Midbrain (tissue), 1 donor: ENCODE data around the gene XXYLT1.

Experiments
- DNase-seq: peaks from one replicate; lab custom pipeline; 2025; lab: John Stamatoyannopoulos, UW

The XXYLT1 gene

DNA sequence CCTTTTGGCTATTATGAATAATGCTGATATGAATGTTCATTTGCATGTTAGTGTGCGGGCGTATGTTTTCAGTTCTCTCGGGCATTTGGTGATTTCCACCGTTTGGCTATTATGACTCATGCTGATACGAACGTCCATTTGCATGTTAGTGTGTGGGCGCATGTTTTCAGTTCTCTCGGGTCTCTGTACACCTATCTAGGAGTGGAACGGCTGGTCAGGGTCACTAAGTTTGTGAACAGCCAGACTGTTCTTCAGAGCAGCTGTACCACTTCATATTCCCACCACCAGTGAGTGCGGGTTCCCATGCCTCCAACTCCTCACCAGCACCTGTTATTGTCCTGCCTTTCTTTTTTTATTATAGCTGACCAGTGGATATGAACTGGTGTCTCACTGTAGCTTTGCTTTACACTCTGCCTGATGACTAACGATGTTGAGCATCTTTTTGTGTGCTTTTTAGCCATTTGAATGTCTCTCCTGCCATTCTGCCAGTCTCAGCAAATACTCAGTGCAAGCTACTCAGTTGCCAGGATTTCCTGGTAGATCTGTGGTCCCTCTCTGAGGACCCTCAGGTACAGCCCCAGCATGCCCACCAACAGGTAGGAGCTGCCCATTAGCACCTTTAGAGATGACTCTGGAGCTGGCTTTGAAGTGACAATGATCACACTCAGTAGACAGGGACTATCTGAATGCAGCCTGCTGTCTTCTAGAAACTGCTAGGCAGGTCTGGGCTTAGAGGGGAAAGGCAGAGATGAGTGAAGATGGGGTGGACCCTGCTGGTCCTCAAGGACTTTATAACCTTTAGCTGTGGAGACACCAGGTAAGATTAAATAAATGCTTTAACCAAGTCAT is 141.1 kb downstream of the XXYLT1 start:
- no peak for DNase-seq

DNA sequence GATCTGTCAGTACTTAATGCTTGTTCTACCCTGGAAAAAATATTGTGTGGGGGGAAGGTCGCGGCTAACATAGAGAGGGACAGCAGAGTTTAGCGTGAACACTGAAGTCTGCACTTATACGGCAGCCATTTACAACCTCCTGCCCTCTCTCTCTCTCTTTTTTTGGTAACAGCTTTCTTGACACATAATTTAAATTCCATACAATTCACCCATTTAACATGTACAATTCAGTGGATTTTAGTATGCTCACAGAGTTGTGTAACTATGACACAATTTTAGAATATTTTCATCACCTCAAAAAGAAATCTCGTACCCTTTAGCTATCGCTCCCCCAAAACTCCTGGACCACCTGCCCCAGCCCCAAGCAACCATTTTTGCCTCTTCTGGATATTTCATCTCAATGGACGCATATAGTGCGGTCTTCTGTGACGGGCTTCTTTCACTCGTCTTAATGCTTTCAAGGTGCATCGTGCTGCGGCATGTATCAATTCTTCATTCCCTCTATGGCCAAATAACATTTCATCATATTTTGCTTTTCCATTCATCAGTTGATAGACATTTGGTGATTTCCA is 141.8 kb downstream of the XXYLT1 start:
- no peak for DNase-seq

DNA sequence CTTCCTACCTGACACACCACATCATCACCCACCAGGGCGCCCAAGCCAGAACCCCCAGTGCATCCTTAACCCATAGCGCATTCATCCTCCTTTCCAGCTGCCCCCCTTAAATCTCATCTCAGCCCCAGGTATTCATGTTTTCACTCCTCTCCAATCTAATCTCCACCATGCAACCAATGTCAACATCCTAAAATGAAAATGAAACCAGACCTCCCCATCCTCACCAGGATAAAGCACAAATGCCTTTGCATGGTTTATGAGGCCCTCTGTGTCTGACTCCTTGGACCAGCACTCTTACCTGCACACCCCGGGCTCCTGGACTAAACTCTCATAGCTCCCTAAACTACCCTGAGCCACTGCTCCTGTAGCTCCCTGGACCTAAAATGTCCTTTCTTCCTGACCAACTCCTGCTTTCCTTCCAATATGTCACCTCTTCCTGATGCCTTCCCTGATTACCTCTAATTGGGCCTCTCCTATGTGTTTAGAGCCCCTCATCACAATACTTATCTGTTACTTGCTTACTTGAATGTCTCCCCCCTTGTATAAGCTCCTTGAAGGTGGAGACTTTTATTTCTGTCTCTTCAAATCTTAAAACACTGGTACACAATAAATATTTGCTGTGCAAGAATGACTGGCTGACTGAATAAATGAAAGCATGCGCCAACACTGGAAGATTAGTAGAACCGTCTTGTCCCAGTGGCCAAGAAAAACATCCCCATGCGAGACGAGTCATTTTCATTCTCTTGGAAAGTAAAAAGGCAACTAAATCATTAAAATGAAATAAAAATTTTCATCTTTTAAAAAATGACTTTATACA is 142.5 kb downstream of the XXYLT1 start:
- DNase-seq = no peak

DNA sequence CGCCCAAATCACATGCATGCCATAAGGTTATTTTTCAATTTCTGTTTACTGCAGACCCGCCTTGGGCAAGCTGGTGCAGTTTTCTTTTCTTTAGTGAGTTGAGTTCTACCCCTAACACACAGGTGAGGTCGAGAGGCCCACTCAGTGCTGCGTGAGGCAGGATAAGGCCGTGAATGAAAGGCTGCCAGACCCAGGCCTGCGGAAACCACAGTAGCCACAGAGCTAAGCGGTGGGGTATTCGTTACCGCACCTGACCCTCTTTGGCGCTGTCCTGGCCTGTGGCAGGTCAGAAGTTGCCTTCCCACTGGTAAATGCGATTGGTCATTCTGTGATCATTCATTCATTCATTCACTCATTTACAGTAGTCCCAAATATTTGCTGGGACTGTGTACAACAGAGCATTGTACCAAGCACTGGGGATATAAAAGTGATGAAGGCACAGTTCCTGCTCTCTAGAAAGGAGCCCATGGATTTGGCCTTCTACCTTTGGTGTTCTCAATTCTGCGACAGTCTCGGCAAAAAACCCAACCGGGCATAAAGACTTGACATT is 144.8 kb downstream of the XXYLT1 start:
- DNase-seq = no peak

DNA sequence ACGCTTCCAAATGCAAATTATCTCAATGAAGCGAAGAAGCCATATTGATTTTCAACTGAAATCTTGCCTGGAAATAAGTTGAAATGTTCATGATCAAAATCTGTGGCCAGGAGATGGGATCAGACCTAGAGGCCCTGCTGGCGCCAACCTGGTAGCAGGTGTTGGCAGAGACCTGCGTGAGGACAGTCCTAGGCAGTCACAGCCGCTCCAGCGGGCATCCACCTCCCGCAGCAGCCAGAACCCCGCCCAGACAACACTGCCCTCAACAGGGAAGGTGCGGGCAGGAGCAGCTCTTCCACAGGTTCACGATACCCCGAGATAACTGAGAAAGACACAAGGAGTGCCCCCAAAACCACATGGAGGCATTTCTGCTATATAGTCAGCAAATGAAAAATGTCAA is 145.3 kb downstream of the XXYLT1 start:
- DNase-seq = no peak

DNA sequence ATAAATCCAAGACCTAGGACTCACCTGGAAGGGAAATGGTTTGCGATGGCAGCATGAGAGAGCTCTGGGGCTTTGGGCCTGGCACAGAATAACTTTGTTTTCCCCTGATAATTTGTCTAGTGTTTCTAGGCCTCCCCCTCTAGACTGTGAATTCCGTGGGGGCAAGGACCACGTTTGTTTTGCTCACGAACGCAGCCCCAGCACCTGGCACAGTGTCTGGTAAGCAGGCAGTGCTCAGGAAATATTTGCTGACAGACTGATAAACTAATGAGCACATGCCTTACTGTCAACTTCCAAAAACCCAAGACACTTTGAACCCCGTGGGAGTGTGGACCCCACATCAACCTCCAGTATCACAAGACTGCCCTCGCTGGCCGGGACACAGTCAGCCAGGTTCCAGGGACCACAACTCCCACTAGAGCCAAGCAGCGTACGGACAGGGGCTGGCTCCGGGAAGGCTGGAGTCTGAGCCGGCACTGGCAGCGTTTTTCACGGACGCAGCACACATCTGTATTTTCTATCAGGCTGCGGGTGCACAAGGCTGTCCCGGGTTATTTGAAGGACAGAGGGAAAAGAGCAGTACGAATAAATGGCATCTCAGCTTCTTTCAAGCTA is 146.5 kb downstream of the XXYLT1 start:
- DNase-seq = no peak

DNA sequence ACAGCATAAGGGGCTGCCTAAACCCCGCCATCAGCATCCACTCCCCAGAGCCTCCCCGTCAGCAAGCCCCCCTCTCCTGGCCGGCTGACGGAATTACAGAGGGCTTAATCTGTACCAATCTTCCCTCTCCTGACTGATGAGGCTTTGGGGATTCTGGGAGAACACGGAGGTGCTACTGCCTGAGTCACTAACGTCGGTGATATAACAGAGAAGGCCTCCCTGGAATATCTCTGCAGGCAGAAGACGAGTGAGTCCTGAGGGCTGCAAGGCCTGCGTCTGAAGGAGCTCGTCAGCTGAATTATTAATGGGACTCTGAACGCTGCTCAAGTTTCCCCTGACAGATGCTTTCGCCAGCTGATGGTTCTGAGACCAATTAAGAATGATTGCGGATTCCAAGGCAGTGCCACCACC is 147.7 kb downstream of the XXYLT1 start:
- no peak for DNase-seq

DNA sequence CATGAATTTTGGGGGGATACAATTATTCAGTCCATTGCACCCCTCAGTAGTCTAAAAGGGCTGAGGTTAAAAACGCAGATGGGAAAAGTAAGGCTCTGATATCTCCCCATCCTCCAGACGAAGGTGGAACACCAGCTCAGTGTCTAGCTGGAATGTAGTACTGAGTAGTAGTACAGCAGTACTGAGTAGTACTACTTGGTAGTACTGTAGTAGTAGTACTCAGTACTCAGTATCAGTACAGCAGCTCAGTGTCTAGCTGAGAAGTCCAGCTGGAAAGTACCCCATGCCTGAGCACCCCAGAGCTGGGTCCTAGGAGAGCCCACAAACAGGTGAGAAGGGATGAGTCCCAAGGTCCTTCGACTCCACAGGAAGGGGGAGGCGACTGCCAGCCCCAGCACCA is 148.7 kb downstream of the XXYLT1 start:
- no peak for DNase-seq

DNA sequence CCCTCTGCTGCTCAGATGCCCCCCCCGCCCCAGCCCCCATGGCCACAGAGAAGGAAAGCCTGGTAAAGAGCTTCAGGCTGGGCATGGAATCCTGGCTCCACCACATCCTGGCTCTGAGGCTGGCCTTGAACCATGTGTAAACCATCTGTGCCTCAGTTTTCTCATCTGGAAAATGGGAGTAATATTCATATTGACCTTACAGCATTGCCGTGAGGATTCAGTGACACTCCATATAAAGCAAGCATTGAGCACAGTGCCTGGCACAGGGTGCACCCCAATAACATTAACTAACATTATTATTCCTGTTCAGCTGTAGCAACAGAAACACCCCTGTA is 150.7 kb downstream of the XXYLT1 start:
- no peak for DNase-seq

DNA sequence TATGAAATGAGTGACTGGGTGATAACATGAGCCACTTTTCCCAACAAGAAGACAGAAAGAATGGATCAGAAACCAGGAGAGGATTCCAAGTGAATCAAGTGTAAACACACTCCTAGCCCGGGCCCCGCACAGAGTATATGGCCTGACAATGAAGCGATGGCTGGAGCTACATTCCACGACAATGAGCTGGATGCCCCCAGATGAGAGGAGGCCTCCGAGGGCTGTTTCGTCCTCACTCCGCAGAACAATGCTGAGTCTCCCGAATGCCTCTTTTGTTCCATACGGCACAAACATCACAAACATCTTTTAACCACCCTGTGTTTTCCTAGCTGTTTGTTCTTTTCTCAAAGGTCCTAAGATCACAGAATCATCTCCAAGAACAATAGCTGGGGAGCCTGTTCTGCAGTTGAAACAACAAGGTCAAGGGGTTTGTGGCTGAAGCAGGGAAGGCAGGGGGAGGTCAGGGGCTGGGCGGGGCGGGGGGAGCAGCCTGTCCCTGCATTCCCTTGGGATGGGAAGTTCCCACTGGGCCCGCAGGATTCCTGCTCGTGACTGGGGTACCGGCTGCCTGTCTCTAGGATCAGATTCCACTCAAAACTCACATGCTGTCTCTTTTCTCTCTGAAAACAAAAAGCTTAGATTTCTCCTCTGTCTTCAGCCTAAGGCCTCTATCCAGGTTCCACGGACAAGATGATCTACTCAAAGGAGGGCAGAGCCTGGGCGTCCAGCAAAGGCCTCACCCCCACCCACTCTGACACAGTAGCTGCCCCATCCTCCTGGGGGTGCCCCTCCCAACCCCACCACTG is 151.3 kb downstream of the XXYLT1 start:
- no peak for DNase-seq

DNA sequence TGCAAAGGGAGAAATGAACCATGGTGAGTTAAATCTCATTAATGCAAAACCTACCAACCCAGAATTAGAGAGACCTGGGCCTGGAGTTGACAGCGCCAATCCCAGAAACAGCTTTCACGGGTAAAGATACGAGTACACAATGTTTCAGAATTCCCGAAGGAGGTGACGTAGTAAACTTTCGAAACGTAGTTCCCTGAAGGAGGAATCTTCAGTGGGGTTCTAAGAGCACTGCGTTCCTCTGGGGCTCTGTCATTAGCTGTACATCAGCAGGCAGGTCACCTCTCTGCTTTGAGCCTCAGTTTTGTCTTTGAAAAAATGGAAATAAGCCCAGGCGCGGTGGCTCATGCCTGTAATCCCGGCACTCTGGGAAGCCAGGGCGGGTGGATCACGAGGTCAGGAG is 152.3 kb downstream of the XXYLT1 start:
- DNase-seq = no peak

DNA sequence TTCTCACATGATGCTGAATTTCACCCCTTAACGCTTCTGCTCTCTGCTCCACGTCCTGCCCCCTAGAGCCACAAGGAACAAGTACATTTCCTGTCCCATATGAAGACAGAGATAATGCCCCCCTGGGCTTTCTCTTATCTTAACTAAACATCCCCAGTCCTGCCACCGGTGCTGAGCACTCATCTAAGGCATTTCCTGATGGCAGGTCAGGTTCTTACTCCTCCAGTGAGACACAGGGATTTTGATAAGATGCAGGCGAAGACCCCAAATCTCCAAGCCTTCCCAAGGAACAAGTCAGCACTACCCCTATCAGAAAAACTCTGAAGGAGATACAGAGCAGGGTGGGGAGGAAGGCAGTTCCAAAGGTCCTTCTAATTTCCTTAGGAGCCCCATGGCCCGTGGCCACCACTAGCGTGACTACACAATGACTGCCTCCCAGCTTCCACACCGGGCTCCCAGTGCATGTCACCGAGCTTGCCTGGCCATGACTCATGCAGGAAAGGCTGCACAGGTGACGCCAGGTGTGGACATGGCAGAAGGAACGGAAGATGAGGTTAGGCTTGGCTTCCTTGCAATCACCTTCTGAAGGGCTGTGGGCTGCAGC is 152.9 kb downstream of the XXYLT1 start:
- no peak for DNase-seq

DNA sequence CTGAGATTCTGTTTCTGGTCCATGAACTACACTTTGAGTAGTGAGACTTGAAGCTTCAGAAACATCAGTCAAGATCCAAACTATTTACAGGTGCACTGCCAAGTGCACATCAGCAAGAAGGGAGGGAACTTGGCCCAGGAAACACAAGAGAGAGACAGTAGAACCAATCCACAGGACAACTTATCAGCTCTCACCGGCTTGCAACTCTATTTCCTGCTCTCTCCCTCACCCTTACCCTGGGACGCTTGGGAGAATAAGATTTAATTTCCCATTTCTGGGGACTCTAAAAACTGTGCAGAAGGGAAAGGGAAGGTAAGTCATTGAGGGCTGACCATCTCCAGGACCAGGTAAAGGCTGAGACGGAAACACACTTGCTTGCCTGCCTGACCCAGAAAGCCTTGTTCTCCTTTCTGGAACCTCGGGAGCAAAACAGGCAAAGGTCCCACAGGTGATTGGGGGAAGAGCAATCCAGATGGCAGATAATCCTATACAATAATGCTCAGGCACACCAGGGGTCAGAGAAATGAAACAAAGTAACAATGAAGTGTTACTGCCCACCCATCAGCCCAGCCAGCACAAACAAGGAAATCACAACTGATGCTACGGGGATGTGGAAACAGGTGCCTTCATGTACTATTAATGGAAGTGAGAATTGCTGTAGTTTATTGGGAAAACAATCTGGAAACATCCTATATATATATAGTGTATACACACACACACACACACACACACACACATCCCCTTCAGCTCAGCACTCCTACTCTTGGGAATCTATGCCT is 154.4 kb downstream of the XXYLT1 start:
- DNase-seq = no peak

DNA sequence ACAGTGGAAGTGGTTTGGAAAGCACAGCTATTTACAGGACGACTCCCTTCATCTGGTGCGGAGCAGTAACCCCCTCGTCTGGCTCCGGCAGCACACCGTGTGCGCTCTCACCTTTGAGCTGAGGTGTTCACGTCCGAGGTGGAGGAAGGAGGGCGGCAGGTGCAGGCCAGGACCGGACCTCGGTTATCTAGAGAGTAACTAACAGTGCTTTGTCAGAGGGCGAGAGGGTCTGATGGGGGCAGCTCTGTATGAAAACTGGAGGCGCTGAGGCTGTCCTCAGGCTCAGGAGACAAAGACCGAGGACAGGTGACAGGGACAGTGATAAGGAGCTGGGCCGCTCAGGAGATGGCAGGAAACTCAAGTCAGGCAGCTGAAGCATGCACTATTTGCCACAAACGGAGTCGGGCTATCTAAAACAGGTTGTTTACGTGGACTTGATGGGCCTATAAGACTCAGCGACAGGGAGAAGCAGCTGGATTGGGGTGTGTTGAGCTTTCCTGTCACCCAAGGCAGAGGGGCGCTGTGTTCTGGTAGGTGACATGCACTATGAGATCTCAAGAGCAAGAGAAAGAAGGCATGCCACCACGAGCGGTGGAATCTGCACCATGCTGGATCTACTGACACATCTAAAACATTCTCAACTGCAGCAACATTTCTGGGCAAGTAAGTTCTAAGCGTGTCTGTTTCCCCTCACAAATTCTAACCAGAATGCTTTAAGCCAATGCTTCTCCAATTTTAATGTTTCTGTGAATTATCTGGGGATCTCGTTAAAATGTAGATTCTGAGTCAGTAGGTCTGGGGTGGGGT is 155.2 kb downstream of the XXYLT1 start:
- DNase-seq = no peak

DNA sequence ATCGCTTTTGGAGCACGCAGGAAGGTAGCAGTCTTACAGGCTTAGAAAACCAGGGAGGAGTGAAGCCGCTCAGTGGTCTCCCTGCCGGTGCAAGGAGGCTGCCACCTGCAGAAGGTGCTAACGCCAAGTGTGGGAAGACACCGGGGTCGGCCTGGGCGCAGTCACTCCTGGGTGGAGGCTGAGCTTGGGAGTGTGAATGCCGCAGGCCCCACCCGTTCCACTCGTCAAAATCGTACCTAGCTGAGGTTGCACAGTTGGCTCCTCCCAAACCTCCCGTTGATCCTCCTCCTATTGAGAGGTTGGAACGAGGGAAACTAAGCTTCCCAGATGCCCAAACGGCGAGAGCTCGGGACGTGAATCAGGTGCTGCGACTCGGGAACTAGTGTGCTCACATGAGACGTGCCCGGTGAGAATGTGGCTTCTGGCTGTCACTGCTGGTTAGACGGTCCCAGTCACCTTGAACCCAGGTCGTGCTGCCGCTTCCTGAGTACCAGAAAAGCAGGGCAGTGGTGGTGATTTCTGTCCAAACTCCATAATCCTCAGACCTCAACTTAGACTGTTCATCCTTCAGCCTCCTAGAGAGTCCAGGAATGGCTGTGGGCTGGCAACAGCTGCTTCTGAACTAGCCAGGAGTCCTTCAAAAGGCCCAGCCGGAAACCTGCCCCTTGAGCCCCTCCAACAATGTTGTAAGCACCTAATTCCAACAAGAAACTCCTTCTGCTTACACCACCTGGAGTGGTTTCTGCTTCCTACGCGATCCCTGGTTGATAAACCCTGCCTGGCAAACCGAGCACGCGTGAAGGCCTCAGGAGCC is 156.0 kb downstream of the XXYLT1 start:
- no peak for DNase-seq

DNA sequence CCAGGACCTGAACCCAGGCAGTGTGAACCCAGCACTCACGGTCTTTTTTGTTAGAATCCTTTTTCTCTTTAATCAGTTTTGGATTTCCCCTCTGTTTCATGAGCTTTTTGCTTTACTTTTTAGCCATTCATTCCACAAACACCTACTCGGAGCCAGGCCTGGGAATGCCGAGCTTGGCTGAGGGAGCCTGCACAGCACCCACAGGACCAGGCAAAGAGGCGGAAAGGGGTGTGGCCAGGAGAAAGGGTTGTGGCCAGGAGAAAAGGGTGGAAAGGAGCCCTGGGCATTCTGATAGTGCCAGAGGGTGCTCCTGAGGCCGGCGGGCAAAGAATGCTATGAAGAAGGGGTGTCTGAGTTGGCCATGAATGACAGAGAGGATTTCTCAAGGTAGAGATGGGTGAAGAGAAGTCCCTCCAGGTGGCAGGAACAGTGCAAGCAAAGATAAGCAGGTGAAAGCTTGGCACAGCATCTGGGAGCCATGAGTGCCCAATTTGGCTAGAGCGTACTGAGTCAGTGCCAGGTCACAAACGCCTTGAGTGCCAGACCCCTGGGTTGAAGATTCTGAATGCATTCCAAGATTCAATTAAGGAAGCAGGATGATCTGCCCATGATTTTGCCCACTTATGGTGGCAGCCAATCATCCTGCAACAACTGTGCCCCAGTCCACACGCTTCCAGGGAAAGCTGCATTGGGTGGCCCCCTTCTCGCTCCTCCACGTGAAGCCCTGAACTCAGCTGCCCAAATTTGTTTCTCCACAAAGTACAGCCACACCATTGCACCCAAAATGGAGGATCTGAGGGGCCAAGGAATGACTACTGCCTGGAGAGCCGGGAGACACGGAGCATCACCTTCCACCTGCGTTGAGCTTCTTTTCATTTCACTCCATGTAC is 157.2 kb downstream of the XXYLT1 start:
- no peak for DNase-seq

DNA sequence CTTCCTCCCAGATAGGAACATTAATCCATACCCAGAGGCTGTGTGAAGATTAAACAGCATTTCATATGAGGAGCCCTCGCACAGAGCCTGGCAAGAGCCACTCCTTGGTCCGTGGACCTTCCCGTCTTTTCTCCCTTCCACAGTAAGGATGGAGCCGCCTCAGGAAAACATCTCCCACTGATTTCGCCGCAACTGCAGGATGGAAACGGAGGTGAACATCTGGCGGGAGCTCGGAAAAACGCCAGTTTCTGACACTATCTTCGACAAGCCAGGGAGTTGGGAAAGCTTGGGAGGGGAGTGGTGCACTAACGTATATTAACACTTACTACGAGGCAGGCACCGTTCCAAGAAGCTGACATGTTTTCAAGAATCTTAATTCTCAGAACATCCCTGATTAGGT is 157.9 kb downstream of the XXYLT1 start:
- no peak for DNase-seq
